ENCODE measurements around the gene ANKRD13D.

ANKRD13D gene

GRCh38 chr11:67321313-67321871, 32.3 kb downstream of the ANKRD13D start:
- DNase-seq = no peak

GRCh38 chr11:67322049-67322448, 32.9 kb downstream of the ANKRD13D start:
- DNase-seq = no peak

- DNase-seq = no peak
These were observed 34.4 kb downstream of the ANKRD13D start for GRCh38 chr11:67323526-67323925.

- no peak for DNase-seq
These were observed 43.1 kb downstream of the ANKRD13D start for GRCh38 chr11:67332081-67332691.

GRCh38 chr11:67337257-67337656, 48.2 kb downstream of the ANKRD13D start:
- DNase-seq = no peak

- DNase-seq = no peak
These were observed 55.2 kb downstream of the ANKRD13D start for GRCh38 chr11:67344264-67344663.

- DNase-seq = no peak
These were observed 56.3 kb downstream of the ANKRD13D start for GRCh38 chr11:67345247-67345919.

GRCh38 chr11:67345920-67346819, 57.1 kb downstream of the ANKRD13D start:
- no peak for DNase-seq

GRCh38 chr11:67347964-67348749, 59.1 kb downstream of the ANKRD13D start:
- no peak for DNase-seq

GRCh38 chr11:67349036-67349435, 59.9 kb downstream of the ANKRD13D start:
- DNase-seq = no peak

GRCh38 chr11:67349457-67349856, 60.4 kb downstream of the ANKRD13D start:
- DNase-seq = no peak

- DNase-seq = no peak
These were observed 60.9 kb downstream of the ANKRD13D start for GRCh38 chr11:67349928-67350465.

GRCh38 chr11:67351275-67352005, 62.3 kb downstream of the ANKRD13D start:
- DNase-seq = peak; percentile 88
